GM18505 (cell line): ENCODE results near the gene H2BK1.

ENCODE experiments used
- ATAC-seq: cut with Tn5 transposase; IDR thresholded peaks from one replicate; pipeline ENCODE4 v1.9.1; 2021; ENCODE audit not compliant: unreplicated experiment
- POLR2A ChIP-seq: IDR thresholded peaks from 4 replicates; pipeline ENCODE4 v1.6.1; 2011; ENCODE audit warnings: borderline replicate concordance; ENCODE audit not compliant: insufficient read depth, insufficient read length; ENCODE audit errors: extremely low read depth

H2BK1 gene

DNA sequence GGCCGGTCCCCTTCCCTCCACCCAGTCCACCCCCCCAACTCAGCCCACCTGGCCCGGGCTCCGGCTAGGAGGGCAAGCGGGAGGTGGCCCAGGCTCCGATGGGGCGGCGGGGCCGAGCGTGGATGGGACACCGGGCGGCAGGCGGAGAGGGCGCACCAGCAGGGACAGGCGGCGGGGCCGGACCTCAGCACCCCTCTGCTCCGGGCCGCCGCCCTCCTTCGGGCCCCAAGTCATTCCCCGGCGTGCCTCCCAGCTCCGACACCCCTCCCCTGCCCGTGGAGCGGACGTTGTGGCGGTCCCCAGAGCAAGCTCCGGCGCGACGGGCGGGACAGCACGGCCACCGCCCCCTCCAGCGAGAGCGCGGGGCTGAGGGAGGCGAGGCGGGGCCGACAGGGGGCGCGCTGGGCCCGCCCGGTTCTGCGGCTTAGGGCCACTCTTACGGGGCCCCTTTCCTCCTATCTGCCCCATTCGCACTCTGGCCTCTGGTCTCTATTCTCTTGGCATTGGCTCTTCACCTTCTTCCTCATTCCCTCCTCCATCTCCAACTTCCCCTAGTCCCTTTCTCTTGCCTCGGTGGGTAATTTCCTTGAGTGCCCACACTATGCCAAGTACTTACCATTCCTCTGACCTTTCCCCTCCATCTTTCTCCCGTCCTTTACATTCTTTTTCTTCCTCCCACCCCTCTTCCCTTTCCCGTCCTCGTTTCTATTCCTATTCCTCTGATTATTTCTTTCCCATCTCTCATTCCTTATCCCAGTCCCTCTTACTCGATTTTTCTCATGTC is 42.1 kb downstream of the H2BK1 start:
- ATAC-seq = peak; percentile 53
- no peak for TF ChIP-seq POLR2A

DNA sequence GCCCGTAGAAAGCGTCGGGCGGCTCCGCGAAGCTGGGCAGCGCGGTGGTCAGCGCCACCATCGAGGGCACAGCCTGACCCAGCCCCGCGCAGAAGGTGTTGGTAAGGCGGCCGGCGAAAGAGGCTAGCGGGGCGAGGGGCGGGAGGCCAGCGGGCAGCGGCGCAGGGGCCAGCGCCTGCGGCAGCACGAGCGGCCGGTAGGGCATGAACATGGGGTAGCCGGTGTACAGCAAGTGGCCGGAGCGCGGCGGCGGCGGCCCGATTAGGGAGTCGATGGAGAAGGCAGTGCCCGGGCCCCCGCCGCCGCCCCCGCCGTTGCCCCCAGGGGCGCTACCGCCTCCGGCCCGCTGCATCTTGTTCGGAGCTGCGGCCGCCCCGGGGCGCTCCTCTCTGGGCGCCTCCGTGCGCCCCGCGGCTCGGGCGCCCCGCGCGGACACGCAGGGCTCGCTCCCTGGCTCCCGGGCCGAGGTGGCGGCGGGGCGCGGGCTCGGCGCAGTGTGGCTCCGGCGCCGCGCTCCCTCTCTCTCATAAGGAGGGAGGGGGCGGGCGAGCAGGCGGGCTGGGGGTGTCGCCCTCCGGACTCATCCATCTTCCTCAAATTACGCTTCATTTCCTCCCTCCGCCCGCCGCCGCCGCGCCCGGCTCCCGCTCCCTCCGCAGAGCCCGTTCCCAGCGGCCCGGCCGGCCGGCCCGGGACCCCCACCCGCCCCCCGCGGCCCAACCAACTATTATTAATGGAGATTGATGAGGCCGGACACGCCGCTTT is 42.9 kb downstream of the H2BK1 start, which contains the start of gene GBX1:
Gene GBX1 (minus strand): TSS at position 498 of the 765 bp plus-strand sequence. CDS start 146 bp downstream, at position 352.
- no peak for TF ChIP-seq POLR2A
- no peak for ATAC-seq

DNA sequence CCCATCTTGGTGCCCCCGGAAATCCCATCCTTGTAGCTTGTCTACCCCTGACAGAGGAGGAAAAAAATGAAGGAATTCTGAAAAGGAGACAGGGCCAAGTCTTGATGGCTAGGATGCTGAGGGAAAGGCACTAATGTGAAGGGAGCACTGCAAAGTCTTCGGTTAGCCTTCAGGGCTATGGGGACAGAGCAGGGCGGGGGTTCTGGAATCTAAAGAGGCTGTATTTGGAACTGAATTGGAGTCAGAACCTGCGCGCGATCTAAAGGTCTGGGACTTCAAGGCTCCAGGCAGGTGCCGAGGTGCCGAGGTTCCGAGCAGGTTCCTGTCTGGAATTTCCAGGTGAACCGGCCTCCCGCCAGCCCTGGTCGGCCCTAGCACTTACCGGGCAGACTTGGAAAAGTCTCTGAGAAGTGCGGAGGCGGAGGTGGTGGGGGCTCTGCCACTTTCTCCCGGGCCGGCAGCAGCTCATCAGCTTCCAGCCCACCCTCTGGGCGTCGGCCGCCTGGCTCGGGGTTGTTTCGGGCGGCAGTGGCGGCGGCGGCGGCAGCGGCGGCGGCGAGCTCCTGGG is 43.6 kb downstream of the H2BK1 start:
- ATAC-seq = no peak
- TF ChIP-seq POLR2A = no peak

DNA sequence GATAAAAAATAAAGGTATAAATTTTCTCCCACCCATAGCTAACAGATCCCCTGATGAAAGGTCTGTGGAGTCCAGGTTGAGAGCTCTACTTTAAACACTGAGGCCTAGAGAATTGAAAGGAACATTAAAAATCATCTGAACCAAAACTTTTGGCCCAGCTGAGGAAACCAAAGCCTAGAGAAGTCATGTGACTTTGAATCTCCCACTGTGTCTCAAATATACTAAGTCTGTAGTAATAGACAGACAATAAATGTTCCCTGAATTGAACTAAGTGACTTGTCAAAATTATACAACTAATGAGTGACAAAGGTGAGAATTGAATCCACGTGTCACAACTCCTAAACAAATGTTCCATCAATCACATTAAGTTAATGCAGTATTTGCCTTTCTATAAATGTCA is 48.5 kb downstream of the H2BK1 start:
- no peak for ATAC-seq
- TF ChIP-seq POLR2A = no peak
